HCT116 (cell line): Measurements from ENCODE around the gene RPH3AL. TPM values are rescaled to one million over a fixed set of nuclear protein-coding genes. Genes with fewer than 3 reads are reported as not detected.

Source experiments
- ATAC-seq: fragments of 200-7000 bp; cut with Tn5 transposase; 2 replicates; pipeline ENCODE4 v1.9.1; 2020; ENCODE audit warnings: mild to moderate bottlenecking, moderate library complexity
- BruUV-seq: library from RNA; stranded (reverse); fragments of 400-500 nt; replicated peaks from 2 replicates; lab custom pipeline; 2021; lab: Mats Ljungman, UMichigan
- CTCF ChIA-PET: fragments of 300-600 bp; sonication (Branson Sonifier 250); formaldehyde crosslinking; loops from one replicate; lab custom pipeline; 2021; ENCODE audit warnings: antibody characterized with exemption; lab: Charles Lee
- POLR2A ChIA-PET: fragments of 300-600, 350-600 bp; sonication (Branson Sonifier 250); formaldehyde crosslinking; loops from one replicate; lab custom pipeline; 2021; ENCODE audit warnings: antibody characterized with exemption; lab: Charles Lee
- RAD21 ChIA-PET, 2 experiments: fragments of 300-600 bp; sonication (Branson Sonifier 250); formaldehyde crosslinking; loops; one replicate each; lab custom pipeline; 2023; ENCODE audit warnings: low total read pairs in 2 of 2; ENCODE audit not compliant: uncharacterized antibody in 2 of 2, unreplicated experiment in 2 of 2, low non-redundant PET in 1 of 2; lab: Charles Lee
- DNase-seq: peaks from one replicate; pipeline ENCODE4 v3.0.0-alpha.2; 2010; ENCODE audit warnings: low read depth, low spot score
- H2AFZ ChIP-seq: fragments of 200-600 bp; shearing (Covaris generic), sonication (generic); 2 replicates; pipeline ENCODE4 v1.6.1; 2017; ENCODE audit warnings: low read depth, mixed run types, mixed read lengths, antibody characterized with exemption, low read length; ENCODE audit not compliant: poor library complexity, severe bottlenecking
- H3K27ac ChIP-seq: 2 replicates; pipeline ENCODE4 v1.5.1; 2012; ENCODE audit warnings: low read depth, low read length
- H3K27me3 ChIP-seq: fragments of 200-600 bp; sonication (generic); 2 replicates; pipeline ENCODE4 v1.6.1; 2016; ENCODE audit warnings: mixed run types, low read length, mixed read lengths; ENCODE audit not compliant: insufficient read depth
- H3K36me3 ChIP-seq, 2 experiments: fragments of 200-500 bp in 1 of 2; fragments of 200-600 bp in 1 of 2; sonication (Bioruptor generic) in 1 of 2; sonication (generic) in 1 of 2; 2 replicates each; pipeline versions ENCODE4 v1.5.1 to v1.6.1; 2014 to 2016; ENCODE audit warnings: low read length in 2 of 2, inconsistent platforms in 1 of 2, mixed read lengths in 1 of 2, mixed run types in 1 of 2; ENCODE audit not compliant: insufficient read depth in 2 of 2, control insufficient read depth in 1 of 2
- H3K4me1 ChIP-seq, 2 experiments: fragments of 200-600 bp in 1 of 2; sonication (generic) in 1 of 2; 2 replicates each; pipeline versions ENCODE4 v1.5.1 to v1.6.1; 2012 to 2017; ENCODE audit warnings: low read length in 2 of 2, inconsistent platforms in 1 of 2, mild to moderate bottlenecking in 1 of 2, mixed read lengths in 1 of 2, mixed run types in 1 of 2, moderate library complexity in 1 of 2; ENCODE audit not compliant: insufficient read depth in 2 of 2, control insufficient read depth in 1 of 2
- H3K4me2 ChIP-seq: fragments of 200-600 bp; sonication (generic); 2 replicates; pipeline ENCODE4 v1.6.1; 2017; ENCODE audit warnings: mixed run types, low read length, mixed read lengths
- H3K4me3 ChIP-seq, 2 experiments: fragments of 200-600 bp in 1 of 2; sonication (generic) in 1 of 2; replicated peaks in 1 of 2; 2 replicates each; pipeline ENCODE4 v1.5.1; 2011 to 2016; ENCODE audit warnings: low read length in 2 of 2, control low read depth in 1 of 2, low read depth in 1 of 2, mild to moderate bottlenecking in 1 of 2, mixed read lengths in 1 of 2, mixed run types in 1 of 2
- H3K79me2 ChIP-seq: fragments of 200-600 bp; sonication (generic); 2 replicates; pipeline ENCODE4 v1.6.1; 2017; ENCODE audit warnings: mild to moderate bottlenecking, mixed run types, low read length, moderate library complexity, mixed read lengths; ENCODE audit not compliant: insufficient read depth
- H3K9ac ChIP-seq: fragments of 200-600 bp; sonication (generic); 2 replicates; pipeline ENCODE4 v1.6.1; 2016; ENCODE audit warnings: low read length, mixed read lengths
- H3K9me2 ChIP-seq: fragments of 200-600 bp; sonication (generic), shearing (Covaris generic); 2 replicates; pipeline ENCODE4 v1.6.1; 2017; ENCODE audit warnings: mixed run types, mild to moderate bottlenecking, moderate library complexity; ENCODE audit not compliant: insufficient read depth
- H3K9me3 ChIP-seq, 2 experiments: fragments of 200-500 bp in 1 of 2; fragments of 200-600 bp in 1 of 2; sonication (Bioruptor generic) in 1 of 2; sonication (generic) in 1 of 2; 2 replicates each; pipeline ENCODE4 v1.6.1; 2014 to 2017; ENCODE audit warnings: low read length in 2 of 2, mixed read lengths in 2 of 2, inconsistent platforms in 1 of 2, low read depth in 1 of 2, mild to moderate bottlenecking in 1 of 2, mixed run types in 1 of 2, moderate library complexity in 1 of 2; ENCODE audit not compliant: control insufficient read depth in 1 of 2, insufficient read depth in 1 of 2
- H4K20me1 ChIP-seq: fragments of 200-600 bp; sonication (generic), shearing (Covaris generic); 2 replicates; pipeline ENCODE4 v1.6.1; 2017; ENCODE audit warnings: mixed run types, mild to moderate bottlenecking, moderate library complexity; ENCODE audit not compliant: insufficient read depth
- CTCF ChIP-seq, 3 experiments: fragments of 200-600 bp in 1 of 3; sonication (generic) in 1 of 3; IDR thresholded peaks in 2 of 3; conservative IDR thresholded peaks in 1 of 3; 2 replicates each; pipeline ENCODE4 v1.5.1; 2012 to 2017; ENCODE audit warnings: low read depth in 2 of 3, low read length in 2 of 3, antibody characterized with exemption in 1 of 3, borderline replicate concordance in 1 of 3, control low read depth in 1 of 3, mild to moderate bottlenecking in 1 of 3, mixed read lengths in 1 of 3, mixed run types in 1 of 3, moderate library complexity in 1 of 3; ENCODE audit not compliant: insufficient read depth in 1 of 3
- EGR1 ChIP-seq: IDR thresholded peaks from 2 replicates; pipeline ENCODE4 v1.6.1; 2012; ENCODE audit warnings: low read depth
- ELF1 ChIP-seq: IDR thresholded peaks from 2 replicates; pipeline ENCODE4 v1.6.1; 2012; ENCODE audit warnings: low read depth, borderline replicate concordance
- FOSL1 ChIP-seq: IDR thresholded peaks from 2 replicates; pipeline ENCODE4 v1.6.1; 2012; ENCODE audit warnings: low read depth
- POLR2A ChIP-seq: IDR thresholded peaks from 2 replicates; pipeline ENCODE4 v1.7.0; 2011; ENCODE audit warnings: borderline replicate concordance; ENCODE audit not compliant: insufficient read depth, insufficient read length; ENCODE audit errors: extremely low read depth
- REST ChIP-seq: IDR thresholded peaks from 2 replicates; pipeline ENCODE4 v1.6.1; 2012; ENCODE audit warnings: low read depth
- SIN3A ChIP-seq: IDR thresholded peaks from 2 replicates; pipeline ENCODE4 v1.6.1; 2012; ENCODE audit warnings: low read depth
- SRF ChIP-seq: IDR thresholded peaks from 2 replicates; pipeline ENCODE4 v1.6.1; 2012; ENCODE audit warnings: low read depth
- YY1 ChIP-seq: IDR thresholded peaks from 2 replicates; pipeline ENCODE4 v1.6.1; 2011; ENCODE audit warnings: low read length, low read depth, moderate library complexity, mild to moderate bottlenecking; ENCODE audit not compliant: insufficient replicate concordance; ENCODE audit errors: extremely low read depth
- ZBTB33 ChIP-seq: IDR thresholded peaks from 2 replicates; pipeline ENCODE4 v1.6.1; 2011; ENCODE audit warnings: mild to moderate bottlenecking, low read length, moderate library complexity; ENCODE audit not compliant: insufficient replicate concordance; ENCODE audit errors: extremely low read depth
- intact Hi-C: fragments of 100-400 bp; cut with micrococcal nuclease; formaldehyde crosslinking; loops from 2 replicates; pipeline ENCODE4 v1.10.0; 2022
- total RNA-seq: library from RNA; stranded (reverse); gene quantifications from one replicate; pipeline ENCODE4 v1.2.1, GENCODE V29; 2021; ENCODE audit not compliant: unreplicated experiment

Gene RPH3AL
- total RNA-seq, 1 experiment from 2014 or later: 17.0 TPM

GRCh38 chr17:379531-380465, 27.2 kb upstream of the RPH3AL start:
- no peaks in the 10 kb centered on the region for H3K36me3 ChIP-seq
- H3K4me1 ChIP-seq: no peaks in the 10 kb centered on the region
- TF ChIP-seq SIN3A: no peak

GRCh38 chr17:378068-378467, 25.5 kb upstream of the RPH3AL start:
- intact Hi-C loops: no loop called here
- H3K27me3 ChIP-seq: no peaks in the 10 kb centered on the region
- no peak for ATAC-seq
- H3K36me3 ChIP-seq: no peaks in the 10 kb centered on the region
- BruUV-seq: no TSS peak
- CTCF ChIA-PET: no interaction called here
- no peaks in the 10 kb centered on the region for H4K20me1 ChIP-seq
- no peaks in the 10 kb centered on the region for H3K79me2 ChIP-seq
- POLR2A ChIA-PET: no interaction called here
- no peak for DNase-seq
- H3K9me3 ChIP-seq: no peaks in the 10 kb centered on the region
- RAD21 ChIA-PET: no interaction called here
- no peak overlapping the region for H3K27ac ChIP-seq
- peaks cover 3 to 7% of the 10 kb centered on the region in 2 experiments; a peak in 1 of 4 replicates for H3K4me1 ChIP-seq
- no peaks in the 10 kb centered on the region for H3K9me2 ChIP-seq
- no peak overlapping the region for H2AFZ ChIP-seq
- H3K9ac ChIP-seq: no peak overlapping the region
- H3K4me3 ChIP-seq: no peak overlapping the region
- H3K4me2 ChIP-seq: no peak overlapping the region
- no peak for TF ChIP-seq EGR1
- TF ChIP-seq ZBTB33: no peak
- TF ChIP-seq REST: no peak
- TF ChIP-seq POLR2A: no peak
- no peak for TF ChIP-seq FOSL1
- TF ChIP-seq YY1: no peak
- TF ChIP-seq SRF: no peak
- TF ChIP-seq CTCF (IDR thresholded peaks at IDR 0.05 in 2 of 3, conservative IDR thresholded peaks at IDR 0.05 in 1 of 3; ENCODE audit: borderline replicate concordance in 1 of 3, insufficient read depth in 1 of 3, low read depth in 2 of 3, low read length in 2 of 3): no peak
- no peak for TF ChIP-seq ELF1

More at GRCh38 chr17:379531-380465, 27.2 kb upstream of the RPH3AL start:
- H3K9me3 ChIP-seq: no peaks in the 10 kb centered on the region
- H3K79me2 ChIP-seq: no peaks in the 10 kb centered on the region
- no peak overlapping the region for H3K27ac ChIP-seq
- H3K9ac ChIP-seq: no peak overlapping the region
- ATAC-seq (no peak), DNase-seq (no peak)
- no peaks in the 10 kb centered on the region for H3K27me3 ChIP-seq
- no peaks in the 10 kb centered on the region for H4K20me1 ChIP-seq
- no peak overlapping the region for H3K4me3 ChIP-seq
- no TSS peak for BruUV-seq
- ChIA-PET RAD21 (no interaction called here), POLR2A (no interaction called here), CTCF (no interaction called here)
- no peak overlapping the region for H3K4me2 ChIP-seq
- intact Hi-C loops: no loop called here
- no peak overlapping the region for H2AFZ ChIP-seq
- no peaks in the 10 kb centered on the region for H3K9me2 ChIP-seq
